ENCODE measurements around the gene HAPSTR1. TPM values are rescaled to one million over a fixed set of nuclear protein-coding genes. Genes with fewer than 3 reads are reported as not detected.

Gene HAPSTR1
- total RNA-seq, 1 donor from 2014 or later, result 51.7 TPM

DNA sequence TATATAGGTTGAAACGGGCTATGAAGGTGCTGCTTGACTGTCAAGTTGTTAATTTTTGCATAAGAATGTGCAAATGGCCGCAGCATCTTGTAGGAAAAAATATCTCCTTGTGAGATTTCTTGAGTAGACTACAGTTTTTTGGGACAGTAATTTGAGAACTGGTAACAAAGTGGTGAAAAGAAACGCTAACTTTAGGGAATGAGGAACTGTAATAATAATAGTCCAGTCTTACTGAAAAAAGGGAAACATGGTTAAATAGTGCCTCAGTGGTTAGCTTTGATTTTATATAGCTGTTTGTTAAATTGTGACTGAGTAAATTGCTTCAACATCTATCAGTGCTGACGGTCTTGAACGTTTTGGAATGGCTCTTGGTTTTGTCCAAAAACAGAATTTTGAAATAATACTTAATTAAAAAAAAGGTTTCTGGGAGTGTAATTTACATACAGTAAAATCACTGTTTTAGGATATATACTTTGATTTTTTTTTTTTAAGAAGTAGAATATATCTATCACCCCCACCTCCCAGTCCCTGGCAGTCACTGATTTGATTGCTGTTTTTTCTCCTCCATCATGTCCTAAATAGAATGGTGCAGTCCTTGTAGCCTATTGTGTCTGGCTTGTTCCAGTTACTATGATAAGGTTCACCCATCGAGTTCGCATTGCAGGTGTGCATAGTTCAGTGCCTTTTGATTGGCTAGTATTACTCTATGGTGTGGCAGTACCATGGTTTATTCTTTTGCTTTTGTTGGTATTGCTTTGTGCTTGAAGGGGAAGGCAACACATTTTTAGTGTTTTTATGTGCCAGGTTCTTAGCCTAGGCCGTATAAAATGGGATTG is 2.8 kb downstream of the HAPSTR1 start:
- Histone ChIP-seq H3K4me3 (ENCODE audit: low read length in 3 of 3) (peak overlapping the region; percentile 81 to 88 (median 87)), H3K9ac (ENCODE audit: low read depth in 1 of 3, low read length in 3 of 3) (peak overlapping the region; percentile 33 to 99 (median 94))

DNA sequence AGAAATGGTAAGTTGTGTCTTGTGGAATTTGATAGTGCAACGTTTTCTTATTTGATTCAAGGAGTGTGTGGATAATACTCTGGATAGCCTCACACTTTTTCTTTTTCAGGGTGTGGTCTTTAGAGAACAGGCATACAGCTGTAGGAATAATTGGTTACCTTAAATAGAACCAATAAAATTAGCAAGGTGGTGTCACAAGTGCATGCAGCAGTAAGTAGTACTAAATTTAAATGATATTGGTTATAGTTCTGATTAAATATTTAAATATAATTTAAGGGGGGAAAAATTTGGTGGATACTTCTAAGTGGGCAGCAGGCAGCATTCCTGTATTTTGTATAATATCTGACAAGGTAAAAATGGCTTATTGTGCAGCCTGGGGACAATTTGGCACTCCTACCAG is 3.7 kb downstream of the HAPSTR1 start:
- no peak overlapping the region for H3K27ac ChIP-seq (ENCODE audit: low read depth, low read length)
- peak overlapping the region in 2 of 3 donors; percentile 64 to 81 for H3K4me3 ChIP-seq (ENCODE audit: low read length in 3 of 3)

More for the DNA sequence above, 2.8 kb downstream of the HAPSTR1 start:
- peaks cover 3 to 12% (median 4%) of the 10 kb centered on the region in 3 donors for H3K36me3 ChIP-seq (ENCODE audit: control insufficient read depth in 3 of 3, insufficient read depth in 3 of 3, low read length in 3 of 3)
- H3K9me3 ChIP-seq (ENCODE audit: control insufficient read depth in 3 of 3, low read length in 3 of 3), result no peaks in the 10 kb centered on the region
- no peaks in the 10 kb centered on the region for H3K27me3 ChIP-seq (ENCODE audit: control insufficient read depth in 3 of 3, insufficient read depth in 3 of 3, low read length in 3 of 3)
- H3K4me1 ChIP-seq (ENCODE audit: control insufficient read depth in 3 of 3, insufficient read depth in 3 of 3, low read length in 3 of 3), result peaks cover 42 to 64% (median 57%) of the 10 kb centered on the region in 3 donors
- no peak overlapping the region for H3K27ac ChIP-seq (ENCODE audit: low read depth, low read length)

DNA sequence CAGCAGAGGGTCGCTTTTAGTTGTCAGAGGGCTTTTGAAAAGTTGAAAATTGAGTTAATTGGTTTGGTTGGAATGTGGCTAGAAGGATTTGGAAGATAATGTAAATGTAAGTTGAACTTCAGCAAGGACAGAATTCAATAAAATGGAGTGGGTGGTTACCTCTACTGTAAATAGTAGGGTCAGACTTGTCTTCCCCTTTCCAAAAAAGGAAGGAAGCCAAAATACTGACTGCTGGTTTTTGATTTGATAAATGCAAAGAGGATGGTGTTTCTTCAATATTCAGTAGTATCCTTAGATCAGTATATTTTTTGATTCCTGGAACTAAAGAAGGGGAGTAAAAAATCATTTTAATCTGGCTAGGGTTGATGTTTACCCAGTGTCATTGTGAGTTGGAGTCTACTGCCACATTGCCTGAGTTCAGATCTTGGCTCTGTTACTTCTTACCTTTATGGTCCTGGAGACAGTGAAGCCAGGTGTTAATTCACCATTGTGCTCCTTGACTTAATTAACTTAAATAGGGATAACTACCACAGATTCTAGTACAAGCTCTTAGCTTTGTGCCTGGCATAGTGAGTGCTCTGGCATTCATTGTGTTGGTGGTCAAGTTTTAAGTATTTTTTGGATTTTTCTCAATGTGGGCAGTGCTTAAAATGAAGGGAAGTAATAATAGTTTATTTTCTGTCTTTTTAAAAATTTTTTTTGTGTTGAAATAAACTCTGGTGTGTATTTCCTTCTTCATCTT is 4.4 kb downstream of the HAPSTR1 start:
- no peaks in the 10 kb centered on the region for H3K27me3 ChIP-seq (ENCODE audit: control insufficient read depth in 3 of 3, insufficient read depth in 3 of 3, low read length in 3 of 3)
- H3K9ac ChIP-seq (ENCODE audit: low read depth in 1 of 3, low read length in 3 of 3), result no peak overlapping the region
- H3K4me1 ChIP-seq (ENCODE audit: control insufficient read depth in 3 of 3, insufficient read depth in 3 of 3, low read length in 3 of 3), result peaks cover 41 to 69% (median 66%) of the 10 kb centered on the region in 3 donors
- H3K4me3 ChIP-seq (ENCODE audit: low read length in 3 of 3), result peak overlapping the region in 2 of 3 donors; percentile 19 to 22
- no peak overlapping the region for H3K27ac ChIP-seq (ENCODE audit: low read depth, low read length)
- H3K9me3 ChIP-seq (ENCODE audit: control insufficient read depth in 3 of 3, low read length in 3 of 3), result no peaks in the 10 kb centered on the region
- peaks cover 3 to 12% (median 4%) of the 10 kb centered on the region in 3 donors for H3K36me3 ChIP-seq (ENCODE audit: control insufficient read depth in 3 of 3, insufficient read depth in 3 of 3, low read length in 3 of 3)

More for the DNA sequence above, 3.7 kb downstream of the HAPSTR1 start:
- H3K27me3 ChIP-seq (ENCODE audit: control insufficient read depth in 3 of 3, insufficient read depth in 3 of 3, low read length in 3 of 3), result no peaks in the 10 kb centered on the region
- peaks cover 3 to 12% (median 4%) of the 10 kb centered on the region in 3 donors for H3K36me3 ChIP-seq (ENCODE audit: control insufficient read depth in 3 of 3, insufficient read depth in 3 of 3, low read length in 3 of 3)
- H3K9ac ChIP-seq (ENCODE audit: low read depth in 1 of 3, low read length in 3 of 3), result peak overlapping the region in 1 of 3 donors; percentile 33
- H3K4me1 ChIP-seq (ENCODE audit: control insufficient read depth in 3 of 3, insufficient read depth in 3 of 3, low read length in 3 of 3), result peaks cover 45 to 69% (median 66%) of the 10 kb centered on the region in 3 donors
- no peaks in the 10 kb centered on the region for H3K9me3 ChIP-seq (ENCODE audit: control insufficient read depth in 3 of 3, low read length in 3 of 3)

DNA sequence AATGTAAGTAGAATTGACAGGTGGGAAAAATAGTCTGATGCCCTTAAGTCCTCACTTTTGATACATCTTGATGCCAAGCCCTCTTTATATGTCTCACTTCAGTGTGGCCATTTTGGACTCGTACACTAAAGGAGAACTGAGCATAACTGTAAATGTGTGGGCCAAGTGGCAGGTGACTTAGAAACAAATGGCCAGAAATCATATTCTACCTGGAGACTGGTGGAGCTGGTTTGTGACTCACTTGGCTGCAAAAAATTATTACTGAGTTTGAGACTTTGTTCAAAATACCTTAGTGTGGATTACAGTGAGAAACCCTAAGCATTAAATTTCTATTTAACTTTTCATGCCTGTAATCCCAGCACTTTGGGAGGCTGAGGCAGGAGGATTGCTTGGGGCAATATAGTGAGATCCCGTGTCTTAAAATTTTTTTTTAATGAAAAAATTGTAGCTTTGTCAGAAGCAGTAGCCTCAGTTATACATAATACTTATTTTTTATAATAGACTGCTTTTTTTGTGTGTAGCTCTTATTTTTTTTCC is 5.0 kb downstream of the HAPSTR1 start:
- H3K4me1 ChIP-seq (ENCODE audit: control insufficient read depth in 3 of 3, insufficient read depth in 3 of 3, low read length in 3 of 3), result peaks cover 43 to 71% (median 64%) of the 10 kb centered on the region in 3 donors
- H3K27ac ChIP-seq (ENCODE audit: low read depth, low read length), result no peak overlapping the region

DNA sequence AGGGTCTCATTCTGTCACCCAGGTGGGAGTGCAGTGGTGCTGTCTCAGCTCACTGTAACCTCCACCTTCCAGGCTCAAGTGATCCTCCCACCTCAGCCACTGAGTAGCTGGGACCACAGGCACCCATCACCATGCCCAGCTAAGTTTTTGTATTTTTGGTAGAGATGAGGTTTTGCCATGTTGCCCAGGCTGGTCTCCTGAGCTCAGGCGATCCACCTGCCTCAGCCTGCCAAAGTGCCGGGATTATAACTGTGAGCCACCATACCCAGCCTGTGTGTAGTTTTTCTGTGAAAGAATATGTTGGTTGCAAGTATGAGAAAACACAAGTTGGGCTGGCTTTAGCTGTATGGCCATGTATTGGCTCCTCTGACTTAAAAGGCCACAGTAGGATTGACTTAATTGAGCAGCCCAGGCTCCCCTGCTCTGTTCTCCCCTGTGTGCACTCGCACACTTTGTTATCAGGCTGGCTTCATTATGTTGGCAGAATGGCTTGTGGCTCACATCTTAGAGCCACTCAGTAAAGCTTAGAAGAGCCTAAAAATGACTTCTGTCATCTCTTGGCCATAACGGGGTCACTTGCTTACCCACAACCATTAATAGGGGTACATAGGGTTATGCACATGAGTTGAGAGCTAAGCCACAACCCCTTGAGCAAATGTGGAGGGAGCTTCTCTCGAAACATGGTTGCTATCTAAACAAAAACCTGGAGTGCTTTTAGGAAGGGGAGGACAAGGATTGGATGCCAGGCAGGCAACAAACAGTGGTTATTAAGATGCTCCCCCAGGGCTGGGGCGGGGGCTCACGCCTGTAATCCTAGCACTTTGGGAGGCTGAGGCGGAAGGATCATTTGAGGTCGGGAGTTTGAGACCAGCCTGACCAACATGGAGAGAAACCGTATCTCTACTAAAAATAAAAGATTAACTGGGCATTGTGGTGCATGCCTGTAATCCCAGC is 6.1 kb downstream of the HAPSTR1 start:
- peak overlapping the region in 1 of 3 donors; percentile 18 for H3K4me3 ChIP-seq (ENCODE audit: low read length in 3 of 3)
- H3K27me3 ChIP-seq (ENCODE audit: control insufficient read depth in 3 of 3, insufficient read depth in 3 of 3, low read length in 3 of 3), result no peaks in the 10 kb centered on the region
- peaks cover 46 to 75% (median 64%) of the 10 kb centered on the region in 3 donors for H3K4me1 ChIP-seq (ENCODE audit: control insufficient read depth in 3 of 3, insufficient read depth in 3 of 3, low read length in 3 of 3)

More for the DNA sequence above, 5.0 kb downstream of the HAPSTR1 start:
- no peak overlapping the region for H3K9ac ChIP-seq (ENCODE audit: low read depth in 1 of 3, low read length in 3 of 3)
- no peaks in the 10 kb centered on the region for H3K9me3 ChIP-seq (ENCODE audit: control insufficient read depth in 3 of 3, low read length in 3 of 3)
- H3K36me3 ChIP-seq (ENCODE audit: control insufficient read depth in 3 of 3, insufficient read depth in 3 of 3, low read length in 3 of 3), result peaks cover 3 to 12% (median 4%) of the 10 kb centered on the region in 3 donors
- H3K4me3 ChIP-seq (ENCODE audit: low read length in 3 of 3), result no peak overlapping the region
- H3K27me3 ChIP-seq (ENCODE audit: control insufficient read depth in 3 of 3, insufficient read depth in 3 of 3, low read length in 3 of 3), result no peaks in the 10 kb centered on the region

DNA sequence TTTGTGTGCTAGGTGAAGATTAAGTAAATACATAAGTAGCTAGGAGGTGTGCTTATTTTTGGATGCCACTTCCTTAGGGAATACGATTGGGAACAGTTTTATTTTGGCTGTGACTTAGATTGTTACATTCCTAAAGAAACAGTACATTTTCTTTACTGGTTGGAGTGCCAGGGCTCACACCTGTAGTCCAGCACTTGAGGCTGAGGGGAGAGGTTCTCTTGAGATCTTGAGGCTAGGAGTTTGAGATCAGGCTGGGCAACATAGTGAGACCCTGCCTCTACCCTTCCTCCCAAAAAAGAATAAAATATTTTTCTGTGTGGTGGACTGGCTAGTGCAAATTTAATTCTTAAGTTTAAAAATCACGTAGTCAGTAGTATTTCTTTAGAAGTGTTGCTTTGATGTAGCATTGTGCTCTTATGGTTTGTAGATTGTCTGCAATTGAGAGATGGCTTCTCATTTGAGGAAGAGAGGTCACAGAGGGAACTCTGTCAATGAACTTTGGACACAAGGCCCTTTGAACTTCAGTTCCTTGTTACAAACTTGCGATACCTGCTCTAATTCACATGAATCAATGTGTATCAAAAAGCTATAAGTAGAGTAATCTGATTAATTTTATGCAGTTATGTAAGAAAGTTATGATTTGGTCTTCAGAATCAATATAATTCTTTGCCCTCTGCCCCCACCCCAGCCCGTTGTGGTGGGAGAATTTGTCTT is 7.1 kb downstream of the HAPSTR1 start:
- peaks cover 46 to 74% (median 57%) of the 10 kb centered on the region in 3 donors for H3K4me1 ChIP-seq (ENCODE audit: control insufficient read depth in 3 of 3, insufficient read depth in 3 of 3, low read length in 3 of 3)
- H3K27ac ChIP-seq (ENCODE audit: low read depth, low read length), result peak overlapping the region; percentile 3
- no peaks in the 10 kb centered on the region for H3K27me3 ChIP-seq (ENCODE audit: control insufficient read depth in 3 of 3, insufficient read depth in 3 of 3, low read length in 3 of 3)
- H3K9me3 ChIP-seq (ENCODE audit: control insufficient read depth in 3 of 3, low read length in 3 of 3), result no peaks in the 10 kb centered on the region
- H3K4me3 ChIP-seq (ENCODE audit: low read length in 3 of 3), result peak overlapping the region in 1 of 3 donors; percentile 9
- peak overlapping the region in 1 of 3 donors; percentile 36 for H3K9ac ChIP-seq (ENCODE audit: low read depth in 1 of 3, low read length in 3 of 3)
- peaks cover 7 to 18% (median 9%) of the 10 kb centered on the region in 3 donors for H3K36me3 ChIP-seq (ENCODE audit: control insufficient read depth in 3 of 3, insufficient read depth in 3 of 3, low read length in 3 of 3)

More for the DNA sequence above, 6.1 kb downstream of the HAPSTR1 start:
- Histone ChIP-seq H3K9me3 (ENCODE audit: control insufficient read depth in 3 of 3, low read length in 3 of 3) (no peaks in the 10 kb centered on the region), H3K36me3 (ENCODE audit: control insufficient read depth in 3 of 3, insufficient read depth in 3 of 3, low read length in 3 of 3) (peaks cover 3 to 12% (median 4%) of the 10 kb centered on the region in 3 donors), H3K27ac (ENCODE audit: low read depth, low read length) (no peak overlapping the region), H3K9ac (ENCODE audit: low read depth in 1 of 3, low read length in 3 of 3) (peak overlapping the region in 2 of 3 donors; percentile 40 to 58)

DNA sequence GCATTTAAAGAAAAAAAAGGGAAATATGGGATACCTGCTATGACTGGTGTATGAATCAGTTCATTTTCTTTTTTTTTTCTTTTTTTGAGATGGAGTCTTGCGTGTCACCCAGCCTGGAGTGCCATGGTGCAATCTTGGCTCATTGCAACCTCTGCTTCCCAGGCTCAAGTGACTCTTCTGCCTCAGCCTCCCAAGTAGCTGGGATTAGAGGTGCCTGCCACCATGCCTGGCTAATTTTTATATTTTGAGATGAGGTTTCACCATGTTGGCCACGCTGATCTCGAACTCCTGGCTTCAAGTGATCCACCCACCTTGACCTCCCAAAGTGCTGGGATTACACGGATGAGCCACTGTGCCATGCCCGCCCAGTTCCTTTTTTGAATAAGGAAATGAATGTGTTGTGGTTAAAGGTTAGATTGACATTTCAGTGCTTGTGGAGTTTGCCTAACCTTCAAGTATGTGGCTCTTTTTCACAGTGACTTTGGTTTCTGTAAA is 7.7 kb downstream of the HAPSTR1 start:
- no peak overlapping the region for H3K4me3 ChIP-seq (ENCODE audit: low read length in 3 of 3)
- H3K27me3 ChIP-seq (ENCODE audit: control insufficient read depth in 3 of 3, insufficient read depth in 3 of 3, low read length in 3 of 3), result no peaks in the 10 kb centered on the region
- no peak overlapping the region for H3K9ac ChIP-seq (ENCODE audit: low read depth in 1 of 3, low read length in 3 of 3)
- H3K4me1 ChIP-seq (ENCODE audit: control insufficient read depth in 3 of 3, insufficient read depth in 3 of 3, low read length in 3 of 3), result peaks cover 45 to 74% (median 51%) of the 10 kb centered on the region in 3 donors
- no peaks in the 10 kb centered on the region for H3K9me3 ChIP-seq (ENCODE audit: control insufficient read depth in 3 of 3, low read length in 3 of 3)
- H3K27ac ChIP-seq (ENCODE audit: low read depth, low read length), result peak overlapping the region; percentile 3
- H3K36me3 ChIP-seq (ENCODE audit: control insufficient read depth in 3 of 3, insufficient read depth in 3 of 3, low read length in 3 of 3), result peaks cover 10 to 20% (median 13%) of the 10 kb centered on the region in 3 donors

DNA sequence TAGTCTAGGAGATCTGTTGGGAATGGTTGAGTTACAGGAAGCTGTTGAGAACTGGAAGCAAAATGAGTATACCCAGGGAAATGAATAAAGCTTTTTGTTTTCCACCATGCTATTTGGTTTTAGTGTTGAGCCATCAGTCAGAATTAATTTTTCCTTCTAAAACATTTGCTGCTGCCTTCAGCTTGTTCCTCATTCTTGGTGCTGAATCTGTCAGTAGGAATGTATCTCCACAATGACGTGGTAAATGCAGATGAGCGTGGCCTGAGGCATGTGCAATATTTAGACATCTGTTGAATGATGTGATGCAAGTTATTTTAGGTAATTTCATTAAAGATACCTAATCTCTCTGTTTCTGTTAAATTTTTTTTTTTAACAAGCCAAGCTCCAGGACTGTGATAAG is 10.9 kb downstream of the HAPSTR1 start:
- H3K4me1 ChIP-seq (ENCODE audit: control insufficient read depth in 3 of 3, insufficient read depth in 3 of 3, low read length in 3 of 3), result peaks cover 48 to 71% (median 53%) of the 10 kb centered on the region in 3 donors
- H3K27me3 ChIP-seq (ENCODE audit: control insufficient read depth in 3 of 3, insufficient read depth in 3 of 3, low read length in 3 of 3), result no peaks in the 10 kb centered on the region
- no peak overlapping the region for H3K9ac ChIP-seq (ENCODE audit: low read depth in 1 of 3, low read length in 3 of 3)
- H3K4me3 ChIP-seq (ENCODE audit: low read length in 3 of 3), result no peak overlapping the region
- no peak overlapping the region for H3K27ac ChIP-seq (ENCODE audit: low read depth, low read length)
- H3K9me3 ChIP-seq (ENCODE audit: control insufficient read depth in 3 of 3, low read length in 3 of 3), result no peaks in the 10 kb centered on the region
- peaks cover 10 to 21% (median 19%) of the 10 kb centered on the region in 3 donors for H3K36me3 ChIP-seq (ENCODE audit: control insufficient read depth in 3 of 3, insufficient read depth in 3 of 3, low read length in 3 of 3)

All from skeletal muscle tissue (tissue), 4 donors.